CD4-positive, alpha-beta T cell treated with Interleukin-4 for 4 hours (primary cell): ENCODE results near the gene ISG15.
A peak's percentile ranks its signal among the peaks of the same experiment; 100 is the strongest.

Source experiments
- DNase-seq: peaks from one replicate; pipeline ENCODE4 v3.0.0-alpha.2; 2020

The ISG15 gene

GRCh38 chr1:1013105-1013921 lies at the start of gene ISG15:
TSS of gene ISG15 (plus strand) at chr1:1013497. CDS start at chr1:1013574, 77 bp downstream.
- DNase-seq = peak; percentile 86

GRCh38 chr1:963746-964525 lies 49.4 kb upstream of the ISG15 start:
- no peak for DNase-seq

GRCh38 chr1:964691-965525 lies 48.4 kb upstream of the ISG15 start:
- no peak for DNase-seq

- DNase-seq = no peak
These were observed 47.7 kb upstream of the ISG15 start for GRCh38 chr1:965526-966134.

GRCh38 chr1:966135-966703 lies 47.1 kb upstream of the ISG15 start, which contains the start of gene PLEKHN1:
TSS of gene PLEKHN1 (plus strand) at chr1:966482. CDS start at chr1:966532, 50 bp downstream.
- peak; percentile 25 for DNase-seq

- peak; percentile 78 for DNase-seq
These were observed 46.5 kb upstream of the ISG15 start for GRCh38 chr1:966704-967300.

GRCh38 chr1:967466-968343 lies 45.6 kb upstream of the ISG15 start:
- no peak for DNase-seq

GRCh38 chr1:969260-969855 lies 43.9 kb upstream of the ISG15 start:
- DNase-seq = no peak

- DNase-seq = no peak
These were observed 42.9 kb upstream of the ISG15 start for GRCh38 chr1:970242-970972.

DNA sequence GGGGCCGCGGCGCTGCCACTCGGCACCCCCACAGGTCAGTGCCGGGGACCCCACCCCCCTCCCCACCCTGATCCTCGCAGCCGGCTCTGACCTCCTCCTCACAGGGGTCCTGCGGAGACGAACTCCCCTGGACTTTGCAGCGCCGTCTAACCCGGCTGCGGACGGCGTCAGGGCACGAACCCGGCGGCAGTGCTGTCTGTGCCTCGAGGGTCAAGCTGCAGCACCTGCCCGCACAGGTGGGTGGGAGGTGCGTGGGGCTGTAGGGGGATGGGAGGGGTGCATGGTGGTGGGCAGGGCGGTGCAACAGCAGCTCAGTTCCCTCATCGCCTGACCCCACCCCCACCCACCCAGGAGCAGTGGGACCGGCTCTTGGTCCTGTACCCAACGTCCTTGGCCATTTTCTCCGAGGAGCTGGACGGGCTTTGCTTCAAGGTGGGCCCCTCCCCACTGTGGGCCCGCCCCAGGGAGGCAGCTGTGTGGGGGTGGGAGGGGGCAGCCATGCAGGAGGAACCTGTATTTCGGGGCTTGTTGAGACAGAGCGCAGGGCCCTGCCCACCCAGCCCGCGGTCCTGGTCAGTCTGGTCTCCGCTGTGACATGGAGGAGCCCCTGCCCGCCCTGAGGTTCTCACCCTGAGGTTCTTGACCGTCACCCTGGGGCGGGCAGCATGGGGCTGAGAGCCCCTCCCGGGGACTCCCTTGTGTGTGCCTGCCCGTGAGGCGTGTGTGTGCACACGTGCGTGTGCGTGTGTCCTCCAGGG lies 42.1 kb upstream of the ISG15 start:
- no peak for DNase-seq

DNA sequence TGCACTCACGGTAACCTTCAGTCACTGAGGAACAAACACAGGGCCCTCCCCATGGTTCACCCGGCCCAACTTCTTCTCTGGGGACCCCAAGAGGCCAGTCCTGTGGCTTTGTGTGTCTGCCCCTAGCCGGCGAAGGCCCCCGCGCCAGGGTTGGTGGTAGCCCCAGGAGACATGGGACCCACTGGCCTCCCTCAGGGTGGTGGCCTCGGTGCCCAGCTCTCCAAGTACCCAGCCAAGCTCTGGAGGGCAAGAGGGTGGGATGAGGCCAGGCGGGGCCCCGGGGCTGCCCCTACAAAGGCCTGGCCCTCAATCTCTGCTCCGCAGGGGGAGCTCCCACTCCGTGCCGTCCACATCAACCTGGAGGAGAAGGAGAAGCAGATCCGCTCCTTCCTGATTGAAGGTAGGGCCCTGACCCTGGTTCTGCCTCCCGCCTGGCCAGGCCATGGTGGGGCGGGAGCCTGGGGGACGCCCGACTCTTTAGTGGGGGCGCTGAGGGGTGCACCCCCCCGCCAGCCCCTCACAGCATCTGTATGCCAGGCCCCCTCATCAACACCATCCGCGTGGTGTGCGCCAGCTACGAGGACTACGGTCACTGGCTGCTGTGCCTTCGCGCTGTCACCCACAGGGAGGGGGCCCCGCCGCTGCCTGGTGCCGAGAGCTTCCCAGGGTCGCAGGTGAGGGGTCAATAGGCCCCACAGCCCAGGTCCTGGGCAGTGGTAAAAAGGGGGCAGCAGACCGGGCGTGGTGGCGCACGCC lies 41.4 kb upstream of the ISG15 start:
- DNase-seq = no peak

- no peak for DNase-seq
These were observed 40.4 kb upstream of the ISG15 start for GRCh38 chr1:972726-973458.

GRCh38 chr1:973459-974292 lies 39.6 kb upstream of the ISG15 start:
- DNase-seq = no peak

GRCh38 chr1:974293-974640 lies 39.0 kb upstream of the ISG15 start:
- no peak for DNase-seq

GRCh38 chr1:974687-975328 lies 38.5 kb upstream of the ISG15 start:
- no peak for DNase-seq

GRCh38 chr1:975365-975764 lies 37.9 kb upstream of the ISG15 start:
- DNase-seq = no peak
